ENCODE data around the gene THUMPD1. TPM values are rescaled to one million over a fixed set of nuclear protein-coding genes. Genes with fewer than 3 reads are reported as not detected.
A peak's percentile ranks its signal among the peaks of the same experiment; 100 is the strongest.

THUMPD1 gene
- total RNA-seq, result 18.6 and 52.2 TPM in 2 replicates

GRCh38 chr16:20741554-20742285, at the start of gene THUMPD1:
TSS of gene THUMPD1 (minus strand) at chr16:20741818. CDS start at chr16:20741739, 79 bp downstream.
- peak; percentile 61 for DNase-seq (ENCODE audit: low read depth)
- H3K4me3 ChIP-seq (ENCODE audit: low read depth, low read length), result peak within 1 kb of the TSS; percentile 92
- TF ChIP-seq CTCF (conservative IDR thresholded peaks at IDR 0.05; ENCODE audit: low read depth, low read length), result peak; percentile 25

GRCh38 chr16:20789130-20789529, 47.5 kb upstream of the THUMPD1 start:
- no peak for TF ChIP-seq CTCF (conservative IDR thresholded peaks at IDR 0.05; ENCODE audit: low read depth, low read length)
- no peak overlapping the region for H3K4me3 ChIP-seq (ENCODE audit: low read depth, low read length)
- no peak for DNase-seq (ENCODE audit: low read depth)

GRCh38 chr16:20784204-20784603, 42.6 kb upstream of the THUMPD1 start:
- TF ChIP-seq CTCF (conservative IDR thresholded peaks at IDR 0.05; ENCODE audit: low read depth, low read length), result no peak
- DNase-seq (ENCODE audit: low read depth), result no peak
- no peak overlapping the region for H3K4me3 ChIP-seq (ENCODE audit: low read depth, low read length)

- no peak for TF ChIP-seq CTCF (conservative IDR thresholded peaks at IDR 0.05; ENCODE audit: low read depth, low read length)
- DNase-seq (ENCODE audit: low read depth), result no peak
- H3K4me3 ChIP-seq (ENCODE audit: low read depth, low read length), result no peak overlapping the region
Observed at GRCh38 chr16:20782470-20782869, 40.9 kb upstream of the THUMPD1 start.

- no peak for TF ChIP-seq CTCF (conservative IDR thresholded peaks at IDR 0.05; ENCODE audit: low read depth, low read length)
- no peak overlapping the region for H3K4me3 ChIP-seq (ENCODE audit: low read depth, low read length)
- DNase-seq (ENCODE audit: low read depth), result no peak
Observed at GRCh38 chr16:20781697-20782096, 40.1 kb upstream of the THUMPD1 start.

GRCh38 chr16:20774703-20775362, 33.2 kb upstream of the THUMPD1 start:
- peak; percentile 83 for TF ChIP-seq CTCF (conservative IDR thresholded peaks at IDR 0.05; ENCODE audit: low read depth, low read length)
- no peak overlapping the region for H3K4me3 ChIP-seq (ENCODE audit: low read depth, low read length)
- DNase-seq (ENCODE audit: low read depth), result no peak

All from epithelial cell of proximal tubule (primary cell).